Activated CD4-positive, alpha-beta memory T cell treated with anti-CD3 and anti-CD28 coated beads for 36 hours (primary cell): ENCODE data around the gene RBM4. TPM values are rescaled to one million over a fixed set of nuclear protein-coding genes. Genes with fewer than 3 reads are reported as not detected.
"Not testable (repeated sequence)": the region's sequence is repeated elsewhere in the genome, so short reads cannot be mapped to it uniquely, and the experiment has no call there.

ENCODE experiments used
- CTCF ChIA-PET: fragments of 350-600 bp; sonication (Branson Sonifier 250); formaldehyde crosslinking; loops from one replicate; lab custom pipeline; 2021; ENCODE audit warnings: antibody characterized with exemption, inconsistent platforms; lab: Charles Lee
- POLR2A ChIA-PET: fragments of 350-600 bp; sonication (Branson Sonifier 250); formaldehyde crosslinking; loops from one replicate; lab custom pipeline; 2021; ENCODE audit warnings: antibody characterized with exemption; lab: Charles Lee
- DNase-seq: peaks from one replicate; pipeline ENCODE4 v3.0.0-alpha.2; 2020
- H3K27ac Mint-ChIP-seq: one replicate; pipeline ENCODE4 v1.8.0; 2021; ENCODE audit warnings: mixed read lengths
- H3K27me3 Mint-ChIP-seq: one replicate; pipeline ENCODE4 v1.8.0; 2021; ENCODE audit warnings: mixed read lengths
- H3K36me3 Mint-ChIP-seq: one replicate; pipeline ENCODE4 v1.8.0; 2021; ENCODE audit warnings: mixed read lengths
- H3K4me1 Mint-ChIP-seq: one replicate; pipeline ENCODE4 v1.8.0; 2021; ENCODE audit warnings: low read depth, mixed read lengths
- H3K4me3 Mint-ChIP-seq: one replicate; pipeline ENCODE4 v1.8.0; 2021; ENCODE audit warnings: mild to moderate bottlenecking, mixed read lengths
- H3K9me3 Mint-ChIP-seq: one replicate; pipeline ENCODE4 v1.8.0; 2021; ENCODE audit warnings: mixed read lengths
- intact Hi-C: fragments of 100-400 bp; cut with micrococcal nuclease; formaldehyde crosslinking; loops from one replicate; pipeline ENCODE4 v1.15.1; 2023
- total RNA-seq, 2 experiments: library from RNA; stranded (reverse); gene quantifications; one replicate each; pipeline ENCODE4 v1.2.3, GENCODE V29; 2021

The RBM4 gene
- total RNA-seq, 2 experiments from 2014 or later = 87.0 to 94.0 TPM

DNA sequence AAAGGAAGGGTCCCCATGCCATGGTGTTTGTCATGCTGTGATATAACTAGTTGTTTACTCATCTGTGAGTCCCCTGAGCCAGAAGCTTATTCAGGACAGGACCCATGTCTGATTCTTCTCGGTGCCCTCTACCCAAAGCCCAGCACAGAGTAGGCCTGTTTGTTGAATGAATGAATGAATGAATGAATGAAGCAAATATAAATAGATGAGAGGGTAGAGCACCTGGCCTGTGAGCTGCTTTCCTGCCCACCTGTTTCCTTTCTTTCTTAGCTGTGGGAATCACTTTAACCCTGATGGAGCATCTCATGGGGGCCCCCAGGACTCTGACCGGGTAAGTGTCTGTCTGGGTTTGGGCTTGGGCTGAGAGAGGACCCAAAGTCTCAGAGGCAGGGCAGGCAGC is 38.3 kb upstream of the RBM4 start:
- no peak overlapping the region for H3K27ac Mint-ChIP-seq
- H3K4me3 Mint-ChIP-seq = no peak overlapping the region
- H3K27me3 Mint-ChIP-seq = no peaks in the 10 kb centered on the region
- H3K9me3 Mint-ChIP-seq = no peaks in the 10 kb centered on the region
- POLR2A ChIA-PET = interaction anchor here (0.6 to 1.1 kb wide), 2 partner anchors 16 to 63 kb away, joined by 3 read pairs; partner anchors contain the start of gene RBM14
- H3K4me1 Mint-ChIP-seq = peaks cover 8% of the 10 kb centered on the region
- intact Hi-C loops = no loop called here
- H3K36me3 Mint-ChIP-seq = peaks cover 9% of the 10 kb centered on the region
- DNase-seq = no peak
- CTCF ChIA-PET = no interaction called here

GRCh38 chr11:66600631-66601233 is 37.8 kb upstream of the RBM4 start:
- DNase-seq = no peak
- ChIA-PET POLR2A (interaction anchor here (1.1 kb wide), 1 partner anchor 16 kb away, joined by 3 read pairs; the partner anchor contains the start of gene RBM14), CTCF (no interaction called here)
- Mint-ChIP-seq H3K36me3 (peaks cover 9% of the 10 kb centered on the region), H3K4me3 (no peak overlapping the region), H3K9me3 (no peaks in the 10 kb centered on the region), H3K27ac (no peak overlapping the region), H3K27me3 (no peaks in the 10 kb centered on the region), H3K4me1 (peaks cover 3% of the 10 kb centered on the region)
- intact Hi-C loops = no loop called here

GRCh38 chr11:66603072-66603471 is 35.4 kb upstream of the RBM4 start:
- no peak for DNase-seq
- POLR2A ChIA-PET = no interaction called here
- no peak overlapping the region for H3K4me3 Mint-ChIP-seq
- H3K36me3 Mint-ChIP-seq = peaks cover 11% of the 10 kb centered on the region
- intact Hi-C loops = no loop called here
- H3K4me1 Mint-ChIP-seq = no peaks in the 10 kb centered on the region
- no peak overlapping the region for H3K27ac Mint-ChIP-seq
- CTCF ChIA-PET = interaction anchor here (1.0 kb wide), 1 partner anchor 11 kb away, joined by 3 read pairs; no protein-coding TSS in a partner anchor
- no peaks in the 10 kb centered on the region for H3K9me3 Mint-ChIP-seq
- no peaks in the 10 kb centered on the region for H3K27me3 Mint-ChIP-seq

- H3K36me3 Mint-ChIP-seq = peaks cover 11% of the 10 kb centered on the region
- H3K4me1 Mint-ChIP-seq = no peaks in the 10 kb centered on the region
- no peak overlapping the region for H3K27ac Mint-ChIP-seq
- POLR2A ChIA-PET = no interaction called here
- no peak overlapping the region for H3K4me3 Mint-ChIP-seq
- no peaks in the 10 kb centered on the region for H3K27me3 Mint-ChIP-seq
- intact Hi-C loops = no loop called here
- H3K9me3 Mint-ChIP-seq = no peaks in the 10 kb centered on the region
- CTCF ChIA-PET = no interaction called here
- no peak for DNase-seq
These were observed 34.3 kb upstream of the RBM4 start for GRCh38 chr11:66604155-66604554.

- CTCF ChIA-PET = interaction anchor here (0.8 kb wide), 1 partner anchor 71 kb away, joined by 5 read pairs; the partner anchor contains the start of gene RBM4B
- intact Hi-C loops, H3K27ac Mint-ChIP-seq, H3K4me3 Mint-ChIP-seq, H3K4me1 Mint-ChIP-seq, DNase-seq, H3K9me3 Mint-ChIP-seq, H3K36me3 Mint-ChIP-seq, H3K27me3 Mint-ChIP-seq: not testable (repeated sequence)
- POLR2A ChIA-PET = interaction anchor here (0.7 to 1.7 kb wide), 2 partner anchors 10 kb away, joined by 3 to 4 read pairs; partner anchors contain the start of gene RBM14
These were observed 31.9 kb upstream of the RBM4 start for GRCh38 chr11:66606608-66607007.

DNA sequence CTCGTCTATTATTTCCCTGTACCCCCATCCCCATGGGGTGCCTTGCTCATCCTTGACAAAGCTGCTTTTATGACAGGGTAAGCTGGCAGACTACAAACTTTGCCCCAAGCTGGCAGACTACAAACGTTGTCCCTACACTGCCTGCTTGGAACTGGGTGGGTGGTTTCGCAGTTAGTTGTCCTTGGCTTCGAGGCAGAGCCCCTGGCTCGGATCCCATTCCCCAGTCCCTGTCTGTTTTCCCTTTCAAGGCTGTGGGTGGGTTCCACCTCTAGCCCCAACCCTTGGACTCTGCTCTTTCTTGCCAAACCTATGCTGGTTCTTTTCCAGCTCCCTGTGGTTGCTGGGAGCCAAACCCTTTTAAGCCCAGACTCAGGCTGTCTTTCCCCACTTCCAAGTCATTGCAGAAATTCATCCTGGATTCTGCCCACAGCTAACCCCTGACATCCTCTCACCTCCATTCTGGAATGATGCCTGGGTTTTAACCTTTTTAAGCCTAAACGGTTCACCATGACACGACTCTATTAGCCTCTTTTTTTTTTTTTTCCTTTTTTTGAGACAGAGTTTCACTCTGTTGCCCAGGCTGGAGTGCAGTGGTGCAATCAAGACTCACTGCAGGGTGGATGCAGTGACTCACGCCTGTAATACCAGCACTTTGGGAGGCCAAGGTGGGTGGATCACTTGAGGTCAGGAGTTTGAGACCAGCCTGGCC is 31.2 kb upstream of the RBM4 start:
- peaks cover 9% of the 10 kb centered on the region for H3K4me1 Mint-ChIP-seq
- H3K36me3 Mint-ChIP-seq = peaks cover 5% of the 10 kb centered on the region

GRCh38 chr11:66609721-66610617 is 28.5 kb upstream of the RBM4 start:
- Mint-ChIP-seq H3K4me3 (no peak overlapping the region), H3K36me3 (peaks cover 4% of the 10 kb centered on the region), H3K4me1 (peaks cover 9% of the 10 kb centered on the region), H3K27ac (peak overlapping the region; percentile 72), H3K9me3 (no peaks in the 10 kb centered on the region), H3K27me3 (no peaks in the 10 kb centered on the region)
- intact Hi-C loops = no loop called here
- ChIA-PET CTCF (interaction anchor here (0.9 kb wide), 1 partner anchor 30 kb away, joined by 3 read pairs; no protein-coding TSS in a partner anchor), POLR2A (interaction anchor here (1.7 kb wide), 1 partner anchor 29 kb away, joined by 4 read pairs; the partner anchor contains the start of gene RBM4)
- DNase-seq = no peak

More for the DNA sequence above, 31.2 kb upstream of the RBM4 start:
- Mint-ChIP-seq H3K9me3 (no peaks in the 10 kb centered on the region), H3K27ac (no peak overlapping the region), H3K27me3 (no peaks in the 10 kb centered on the region), H3K4me3 (no peak overlapping the region)
- POLR2A ChIA-PET = interaction anchor here (1.7 kb wide), 1 partner anchor 9 kb away, joined by 4 read pairs; the partner anchor contains the start of gene RBM14
- intact Hi-C loops = no loop called here
- DNase-seq = no peak
- CTCF ChIA-PET = interaction anchor here (0.8 kb wide), 1 partner anchor 71 kb away, joined by 5 read pairs; the partner anchor contains the start of gene RBM4B

- intact Hi-C loops = no loop called here
- Mint-ChIP-seq H3K27me3 (no peaks in the 10 kb centered on the region), H3K9me3 (no peaks in the 10 kb centered on the region), H3K36me3 (peaks cover 17% of the 10 kb centered on the region), H3K27ac (no peak overlapping the region), H3K4me1 (peaks cover 20% of the 10 kb centered on the region), H3K4me3 (no peak overlapping the region)
- ChIA-PET CTCF (interaction anchor here (1.3 kb wide), 1 partner anchor 66 kb away, joined by 4 read pairs; the partner anchor contains the start of gene RBM4B), POLR2A (no interaction called here)
- no peak for DNase-seq
These were observed 26.0 kb upstream of the RBM4 start for GRCh38 chr11:66612458-66612857.

DNA sequence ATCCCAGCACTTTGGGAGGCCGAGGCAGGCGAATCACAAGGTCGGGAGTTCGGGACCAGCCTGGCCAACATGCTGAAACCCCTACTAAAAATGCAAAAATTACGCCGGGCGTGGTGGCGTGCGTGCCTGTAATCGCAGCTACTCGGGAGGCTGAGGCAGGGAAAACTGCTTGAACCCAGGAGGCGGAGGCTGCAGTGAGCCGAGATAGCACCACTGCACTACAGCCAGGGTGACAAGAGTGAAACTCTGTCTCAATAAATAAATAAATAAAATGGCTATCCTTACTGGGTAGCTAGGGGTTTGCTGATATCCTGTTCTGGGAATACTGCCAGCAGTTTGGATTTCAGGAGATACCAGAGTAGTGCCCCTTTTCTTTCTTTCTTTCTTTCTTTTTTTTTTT is 24.4 kb upstream of the RBM4 start:
- no peak for DNase-seq
- Mint-ChIP-seq H3K9me3 (no peaks in the 10 kb centered on the region), H3K36me3 (peaks cover 34% of the 10 kb centered on the region), H3K4me1 (peaks cover 28% of the 10 kb centered on the region), H3K4me3 (no peak overlapping the region), H3K27me3 (no peaks in the 10 kb centered on the region), H3K27ac (no peak overlapping the region)
- ChIA-PET CTCF (interaction anchor here (1.3 kb wide), 1 partner anchor 24 kb away, joined by 5 read pairs; the partner anchor contains the start of gene RBM4), POLR2A (interaction anchor here (0.6 kb wide), 1 partner anchor 473 kb away, joined by 3 read pairs; no protein-coding TSS in a partner anchor)
- intact Hi-C loops = no loop called here

GRCh38 chr11:66616379-66617154 is 21.9 kb upstream of the RBM4 start, which contains the start of gene RBM14:
TSS of gene RBM14 (plus strand) at chr11:66616630. CDS start at chr11:66616721, 91 bp downstream.
- no peaks in the 10 kb centered on the region for H3K9me3 Mint-ChIP-seq
- peak within 1 kb of the TSS; percentile 91 for H3K4me3 Mint-ChIP-seq
- no peaks in the 10 kb centered on the region for H3K27me3 Mint-ChIP-seq
- H3K36me3 Mint-ChIP-seq = peaks cover 49% of the 10 kb centered on the region
- CTCF ChIA-PET = interaction anchor here (1.0 to 3.1 kb wide), 4 partner anchors 22 to 62 kb away, joined by 3 to 23 read pairs (median 12); partner anchors contain the start of genes CCDC87, CCS, RBM4 and RBM4B
- POLR2A ChIA-PET = interaction anchor here (0.7 to 10.8 kb wide), 19 partner anchors 8 to 727 kb away, joined by 3 to 140 read pairs (median 5); partner anchors contain the start of genes CCDC87, CCS, CTSF and DPP3
- peaks cover 36% of the 10 kb centered on the region for H3K4me1 Mint-ChIP-seq
- intact Hi-C loops = loop anchor here (1.0 to 5.0 kb wide), 5 partner anchors 22 to 226 kb away; partner anchors contain the start of genes ACTN3, CCDC87, CCS and RBM4
- peak; percentile 99 for DNase-seq
- H3K27ac Mint-ChIP-seq = peak within 1 kb of the TSS; percentile 94
